ENCODE measurements around the gene KIF14.

DNA sequence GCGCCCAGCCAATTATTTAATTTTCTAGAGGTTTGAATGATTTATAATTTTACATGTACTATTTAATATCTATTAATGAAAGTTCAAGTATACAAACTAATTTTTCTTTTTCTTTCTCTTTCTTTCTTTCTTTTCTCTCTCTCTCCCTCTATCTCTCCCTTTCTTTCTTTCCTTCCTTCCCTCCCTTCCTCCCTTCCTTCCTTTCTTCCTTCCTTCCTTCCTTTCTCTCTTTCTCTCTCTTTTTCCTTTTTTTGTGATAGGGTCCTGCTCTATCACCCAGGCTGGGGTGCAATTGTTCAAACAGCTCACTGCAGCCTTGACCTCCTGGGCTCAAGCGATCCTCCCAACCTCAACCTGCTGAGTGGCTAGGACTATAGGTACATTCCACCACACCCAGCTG is 16.1 kb upstream of the KIF14 start:
- TF ChIP-seq, protein P1, sequence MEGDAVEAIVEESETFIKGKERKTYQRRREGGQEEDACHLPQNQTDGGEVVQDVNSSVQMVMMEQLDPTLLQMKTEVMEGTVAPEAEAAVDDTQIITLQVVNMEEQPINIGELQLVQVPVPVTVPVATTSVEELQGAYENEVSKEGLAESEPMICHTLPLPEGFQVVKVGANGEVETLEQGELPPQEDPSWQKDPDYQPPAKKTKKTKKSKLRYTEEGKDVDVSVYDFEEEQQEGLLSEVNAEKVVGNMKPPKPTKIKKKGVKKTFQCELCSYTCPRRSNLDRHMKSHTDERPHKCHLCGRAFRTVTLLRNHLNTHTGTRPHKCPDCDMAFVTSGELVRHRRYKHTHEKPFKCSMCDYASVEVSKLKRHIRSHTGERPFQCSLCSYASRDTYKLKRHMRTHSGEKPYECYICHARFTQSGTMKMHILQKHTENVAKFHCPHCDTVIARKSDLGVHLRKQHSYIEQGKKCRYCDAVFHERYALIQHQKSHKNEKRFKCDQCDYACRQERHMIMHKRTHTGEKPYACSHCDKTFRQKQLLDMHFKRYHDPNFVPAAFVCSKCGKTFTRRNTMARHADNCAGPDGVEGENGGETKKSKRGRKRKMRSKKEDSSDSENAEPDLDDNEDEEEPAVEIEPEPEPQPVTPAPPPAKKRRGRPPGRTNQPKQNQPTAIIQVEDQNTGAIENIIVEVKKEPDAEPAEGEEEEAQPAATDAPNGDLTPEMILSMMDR (conservative IDR thresholded peaks at IDR 0.05 in 1 of 2, IDR thresholded peaks at IDR 0.05 in 1 of 2; ENCODE audit: low read depth in 1 of 2, low read length in 2 of 2): no peak
- no peak for TF ChIP-seq EZH2 (IDR thresholded peaks at IDR 0.05; ENCODE audit: low read length, missing control alignments)
